Natural killer cell treated with Interleukin-12 subunit alpha and Interleukin-12 subunit beta and Interleukin-15 and Interleukin-18, amount 100 ng/mL, for 72 hours (primary cell): ENCODE results near the gene LRRC41. TPM values are rescaled to one million over a fixed set of nuclear protein-coding genes. Genes with fewer than 3 reads are reported as not detected.

ENCODE experiments used
- total RNA-seq, 2 donors: library from RNA; stranded (reverse); gene quantifications; one replicate each; pipeline ENCODE4 v1.2.3, GENCODE V29; 2022

Gene LRRC41
- total RNA-seq, 2 donors from 2014 or later: 43.2 to 45.5 TPM

Other genes with a start within 250 kb of the LRRC41 start
- gene PIK3R3, start 171.0 kb downstream of the LRRC41 start, total RNA-seq: 1 to 10 TPM; 3.3 to 7.4 TPM
- gene TSPAN1, start 128.5 kb downstream of the LRRC41 start, total RNA-seq: not detected
- not detected for gene P3R3URF, start 127.1 kb downstream of the LRRC41 start, total RNA-seq
- gene POMGNT1, start 105.2 kb downstream of the LRRC41 start, total RNA-seq: 10 to 100 TPM; 46.7 to 61.7 TPM
- gene LURAP1, start 100.3 kb downstream of the LRRC41 start, total RNA-seq: not detected
- 10 to 100 TPM; 23.3 to 87.5 TPM for gene RAD54L, start 55.9 kb downstream of the LRRC41 start, total RNA-seq
- 100 to 1,000 TPM; 236 to 253 TPM for gene UQCRH, start 82 bp upstream of the LRRC41 start, total RNA-seq
- gene NSUN4, start 37.2 kb upstream of the LRRC41 start, total RNA-seq: 10 to 100 TPM; 24.0 to 43.8 TPM
- 1 to 10 TPM; 4.1 to 6.6 TPM for gene FAAH, start 90.7 kb upstream of the LRRC41 start, total RNA-seq
- under 1 TPM; 0.26 to 0.47 TPM for gene DMBX1, start 186.2 kb upstream of the LRRC41 start, total RNA-seq
- gene KNCN, start 248.0 kb upstream of the LRRC41 start, total RNA-seq: not detected